SJSA1 (cell line): ENCODE results near the gene MYBL2. TPM values are rescaled to one million over a fixed set of nuclear protein-coding genes. Genes with fewer than 3 reads are reported as not detected.

Experiments used
- DNase-seq, 2 experiments: peaks; one replicate each; pipeline ENCODE4 v3.0.0-alpha.2; 2015 to 2020; ENCODE audit warnings: low spot score in 2 of 2, low read depth in 1 of 2
- H3K27ac ChIP-seq: fragments of 250-450 bp; sonication (Bioruptor Pico); 2 replicates; pipeline ENCODE4 v1.5.1; 2020; ENCODE audit warnings: mild to moderate bottlenecking, moderate library complexity
- H3K27me3 ChIP-seq: fragments of 250-450 bp; sonication (Bioruptor Pico); replicated peaks from 2 replicates; pipeline ENCODE4 v1.5.1; 2020; ENCODE audit warnings: mild to moderate bottlenecking, moderate library complexity
- H3K36me3 ChIP-seq: fragments of 250-450 bp; sonication (Bioruptor Pico); 2 replicates; pipeline ENCODE4 v1.5.1; 2020; ENCODE audit warnings: mild to moderate bottlenecking
- H3K4me1 ChIP-seq: fragments of 250-450 bp; sonication (Bioruptor Pico); replicated peaks from 2 replicates; pipeline ENCODE4 v1.6.1; 2021; ENCODE audit warnings: mild to moderate bottlenecking
- H3K4me3 ChIP-seq: fragments of 250-450 bp; sonication (Bioruptor Pico); 2 replicates; pipeline ENCODE4 v1.5.1; 2020; ENCODE audit warnings: mild to moderate bottlenecking
- H3K9me3 ChIP-seq: fragments of 250-450 bp; sonication (Bioruptor Pico); replicated peaks from 2 replicates; pipeline ENCODE4 v1.5.1; 2020; ENCODE audit warnings: mild to moderate bottlenecking
- total RNA-seq: library from RNA; depleted of rRNA; stranded (reverse); fragments of >200 nt; shearing (Covaris generic); gene quantifications from 2 replicates; pipeline ENCODE4 v1.2.3, GENCODE V29; 2014

Gene MYBL2
- total RNA-seq, 1 experiment from 2014 or later: 80.8 TPM

DNA sequence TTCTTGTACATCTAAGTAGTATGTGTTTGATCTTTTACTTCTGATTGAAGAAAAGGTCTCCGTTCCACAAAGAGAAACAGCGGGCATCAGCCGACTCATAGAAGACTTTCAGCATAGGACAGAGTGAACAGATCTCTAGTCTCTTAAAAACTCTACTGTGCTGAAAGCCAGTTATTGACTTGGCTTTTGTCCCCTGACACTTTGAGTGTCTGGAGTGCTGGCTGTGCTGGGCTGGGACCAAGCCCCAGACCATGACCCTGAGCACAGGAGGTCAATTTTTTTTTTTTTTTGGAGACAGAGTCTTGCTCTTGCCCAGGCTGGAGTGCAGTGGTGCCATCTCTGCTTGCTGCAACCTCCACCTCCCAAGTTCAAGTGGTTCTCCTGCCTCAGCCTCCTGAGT is 27.8 kb downstream of the MYBL2 start:
- Histone ChIP-seq H3K36me3 (peaks cover 49% of the 10 kb centered on the region), H3K9me3 (no peaks in the 10 kb centered on the region), H3K4me3 (no peak overlapping the region), H3K4me1 (no peaks in the 10 kb centered on the region), H3K27ac (no peak overlapping the region), H3K27me3 (no peaks in the 10 kb centered on the region)
- DNase-seq: no peak

DNA sequence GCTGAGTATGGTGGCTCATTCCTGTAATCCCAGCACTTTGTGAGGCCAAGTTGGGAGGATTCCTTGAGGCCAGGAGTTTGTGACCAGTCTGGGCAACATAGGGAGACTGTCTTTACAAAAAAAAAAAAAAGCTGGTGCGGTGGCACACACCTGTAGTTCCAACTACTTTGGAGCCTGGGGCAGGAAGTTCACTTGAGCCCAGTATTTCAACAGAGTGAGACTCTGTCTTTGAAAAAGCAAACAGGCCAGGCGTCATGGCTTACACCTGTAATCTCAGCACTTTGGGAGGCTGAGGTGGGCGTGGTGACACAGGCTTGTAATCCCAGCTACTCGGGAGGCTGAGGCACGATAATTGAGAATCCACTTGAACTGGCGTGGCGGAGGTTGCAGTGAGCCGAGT is 28.7 kb downstream of the MYBL2 start:
- Histone ChIP-seq H3K9me3 (no peaks in the 10 kb centered on the region), H3K27me3 (no peaks in the 10 kb centered on the region), H3K27ac (no peak overlapping the region), H3K36me3 (peaks cover 57% of the 10 kb centered on the region), H3K4me3 (no peak overlapping the region), H3K4me1 (no peaks in the 10 kb centered on the region)
- no peak for DNase-seq

DNA sequence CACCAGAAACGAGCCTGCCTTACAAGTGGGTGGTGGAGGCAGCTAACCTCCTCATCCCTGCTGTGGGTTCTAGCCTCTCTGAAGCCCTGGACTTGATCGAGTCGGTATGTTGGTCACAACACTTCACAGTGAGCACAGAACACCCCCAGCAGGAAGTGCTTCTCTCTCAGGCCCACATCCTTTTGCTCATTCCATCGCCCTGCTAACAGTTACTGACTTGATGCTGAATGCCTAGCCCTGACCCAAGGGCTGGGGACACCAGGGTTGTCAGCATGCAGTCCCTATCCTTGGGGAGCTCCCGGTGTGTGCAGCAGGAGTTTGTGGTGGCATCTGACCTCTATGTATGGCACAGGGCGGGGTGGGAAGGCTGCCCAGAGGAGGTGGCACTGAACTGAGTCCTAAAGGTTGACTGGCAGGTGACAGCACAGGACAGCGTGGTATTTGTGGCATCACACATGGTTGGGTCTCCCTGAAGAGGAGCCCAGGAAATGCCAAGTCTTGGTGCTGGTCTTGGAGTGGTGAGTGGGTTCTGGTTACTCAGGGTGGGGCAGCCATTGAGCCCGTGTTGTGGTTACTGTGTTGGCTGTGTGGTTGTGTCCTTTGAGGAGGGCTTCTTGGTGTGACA is 33.1 kb downstream of the MYBL2 start:
- H3K4me3 ChIP-seq: no peak overlapping the region
- H3K9me3 ChIP-seq: no peaks in the 10 kb centered on the region
- no peak overlapping the region for H3K27ac ChIP-seq
- H3K36me3 ChIP-seq: peaks cover 65% of the 10 kb centered on the region
- H3K4me1 ChIP-seq: no peaks in the 10 kb centered on the region
- no peaks in the 10 kb centered on the region for H3K27me3 ChIP-seq
- DNase-seq: no peak

DNA sequence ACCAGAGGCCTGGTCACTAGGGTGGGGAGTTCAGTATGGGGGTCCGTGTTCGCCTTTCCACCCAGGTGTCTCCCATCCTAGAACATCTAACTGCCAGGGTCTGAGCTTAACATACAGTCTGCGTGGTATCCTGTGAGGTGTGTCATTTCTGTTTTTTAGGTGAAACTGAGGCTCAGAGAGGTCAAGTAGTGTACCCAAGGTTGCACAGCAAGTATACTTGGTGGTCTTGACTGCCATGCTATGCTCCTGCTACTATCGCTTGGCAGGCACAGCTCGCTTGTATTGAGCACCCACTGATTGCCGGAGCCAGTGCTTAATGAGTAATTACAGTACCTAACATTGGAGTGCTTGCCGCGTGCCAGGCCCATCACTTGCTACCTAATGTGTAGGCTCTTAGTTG is 33.7 kb downstream of the MYBL2 start:
- Histone ChIP-seq H3K27me3 (no peaks in the 10 kb centered on the region), H3K9me3 (no peaks in the 10 kb centered on the region), H3K27ac (no peak overlapping the region), H3K36me3 (peaks cover 69% of the 10 kb centered on the region), H3K4me1 (no peaks in the 10 kb centered on the region), H3K4me3 (no peak overlapping the region)
- no peak for DNase-seq

DNA sequence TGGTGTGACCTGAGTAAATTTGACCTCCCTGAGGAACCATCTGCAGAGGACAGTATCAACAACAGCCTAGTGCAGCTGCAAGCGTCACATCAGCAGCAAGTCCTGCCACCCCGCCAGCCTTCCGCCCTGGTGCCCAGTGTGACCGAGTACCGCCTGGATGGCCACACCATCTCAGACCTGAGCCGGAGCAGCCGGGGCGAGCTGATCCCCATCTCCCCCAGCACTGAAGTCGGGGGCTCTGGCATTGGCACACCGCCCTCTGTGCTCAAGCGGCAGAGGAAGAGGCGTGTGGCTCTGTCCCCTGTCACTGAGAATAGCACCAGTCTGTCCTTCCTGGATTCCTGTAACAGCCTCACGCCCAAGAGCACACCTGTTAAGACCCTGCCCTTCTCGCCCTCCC is 35.6 kb downstream of the MYBL2 start:
- H3K36me3 ChIP-seq: peaks cover 71% of the 10 kb centered on the region
- H3K9me3 ChIP-seq: no peaks in the 10 kb centered on the region
- H3K27ac ChIP-seq: no peak overlapping the region
- no peak overlapping the region for H3K4me3 ChIP-seq
- no peak for DNase-seq
- H3K4me1 ChIP-seq: no peaks in the 10 kb centered on the region
- H3K27me3 ChIP-seq: no peaks in the 10 kb centered on the region

DNA sequence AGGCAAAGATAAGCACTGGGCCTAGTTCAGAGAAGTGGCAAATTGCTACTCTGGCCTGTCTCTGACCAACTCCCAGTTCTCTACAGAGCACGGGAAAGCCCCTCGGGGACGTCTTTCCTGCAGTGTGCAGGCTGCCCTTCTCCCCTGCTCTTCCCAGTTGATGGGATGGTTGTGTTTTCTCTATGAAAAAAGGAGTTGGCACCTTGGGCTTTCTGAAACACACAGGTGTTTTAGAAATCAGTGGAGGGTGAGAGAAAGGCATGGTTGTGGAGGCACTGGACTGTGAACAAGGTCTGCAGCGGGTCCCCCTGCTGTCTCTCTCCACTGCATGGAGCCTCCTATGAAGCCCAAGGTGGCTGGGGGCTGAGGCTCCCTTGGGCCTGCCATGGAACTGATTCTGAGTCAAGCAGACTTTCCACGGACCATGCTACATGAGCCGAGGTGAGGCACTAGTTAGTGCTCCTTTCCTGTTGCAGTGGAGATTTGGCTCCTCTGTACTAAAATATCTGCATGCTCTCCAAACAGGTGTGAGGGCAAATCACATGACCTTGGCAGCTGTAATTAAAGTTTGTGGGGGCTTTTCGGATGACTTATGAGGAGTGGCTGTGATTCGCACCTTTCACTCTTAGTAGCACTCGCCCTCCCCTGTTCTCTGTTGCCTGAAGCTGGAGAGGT is 43.6 kb downstream of the MYBL2 start:
- DNase-seq: no peak
- peaks cover 59% of the 10 kb centered on the region for H3K36me3 ChIP-seq
- no peaks in the 10 kb centered on the region for H3K27me3 ChIP-seq
- H3K9me3 ChIP-seq: no peaks in the 10 kb centered on the region
- no peak overlapping the region for H3K4me3 ChIP-seq
- no peaks in the 10 kb centered on the region for H3K4me1 ChIP-seq
- H3K27ac ChIP-seq: no peak overlapping the region

DNA sequence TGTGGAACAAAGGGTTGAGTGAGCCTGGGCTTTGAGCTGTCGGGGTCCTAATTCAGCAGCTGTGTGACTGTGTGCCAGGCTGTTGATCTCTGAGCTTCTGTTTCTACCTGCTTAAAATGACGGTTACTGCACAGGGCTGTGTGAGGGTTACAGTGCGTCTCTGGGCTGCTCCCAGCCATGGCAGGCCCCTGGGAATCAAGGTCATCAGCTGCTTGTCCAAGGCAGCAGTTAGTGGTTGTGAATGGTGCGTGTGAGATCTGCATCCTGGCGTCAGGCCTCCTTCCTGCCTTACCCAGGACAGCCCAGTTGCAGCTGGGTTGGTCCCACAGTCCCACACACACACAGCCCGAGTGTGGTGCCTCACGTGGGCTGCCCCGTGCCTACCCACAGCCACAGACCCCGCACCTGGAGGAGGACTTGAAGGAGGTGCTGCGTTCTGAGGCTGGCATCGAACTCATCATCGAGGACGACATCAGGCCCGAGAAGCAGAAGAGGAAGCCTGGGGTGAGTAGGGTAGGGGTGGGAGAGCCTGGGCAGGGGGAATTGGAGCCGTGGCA is 44.3 kb downstream of the MYBL2 start:
- no peak for DNase-seq
- Histone ChIP-seq H3K9me3 (no peaks in the 10 kb centered on the region), H3K27me3 (no peaks in the 10 kb centered on the region), H3K4me1 (no peaks in the 10 kb centered on the region), H3K36me3 (peaks cover 60% of the 10 kb centered on the region), H3K27ac (no peak overlapping the region), H3K4me3 (no peak overlapping the region)

DNA sequence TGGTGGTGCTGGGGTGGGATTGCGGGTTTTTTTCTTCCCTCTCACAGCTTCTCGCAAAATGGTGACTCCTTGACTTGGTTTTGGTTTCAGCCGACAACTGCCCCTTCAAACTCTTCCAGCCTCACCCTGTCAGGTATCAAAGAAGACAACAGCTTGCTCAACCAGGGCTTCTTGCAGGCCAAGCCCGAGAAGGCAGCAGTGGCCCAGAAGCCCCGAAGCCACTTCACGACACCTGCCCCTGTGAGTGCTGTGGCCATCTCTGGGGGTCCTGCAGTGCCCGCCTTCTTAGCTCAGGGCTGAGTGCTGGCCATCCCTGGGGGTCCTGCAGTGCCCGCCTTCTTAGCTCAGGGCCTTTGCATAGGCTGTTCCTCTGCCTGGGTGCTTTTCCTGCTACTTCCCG is 48.1 kb downstream of the MYBL2 start:
- H3K27me3 ChIP-seq: no peaks in the 10 kb centered on the region
- peaks cover 33% of the 10 kb centered on the region for H3K36me3 ChIP-seq
- DNase-seq: no peak
- H3K4me3 ChIP-seq: no peak overlapping the region
- no peak overlapping the region for H3K27ac ChIP-seq
- no peaks in the 10 kb centered on the region for H3K9me3 ChIP-seq
- H3K4me1 ChIP-seq: no peaks in the 10 kb centered on the region

DNA sequence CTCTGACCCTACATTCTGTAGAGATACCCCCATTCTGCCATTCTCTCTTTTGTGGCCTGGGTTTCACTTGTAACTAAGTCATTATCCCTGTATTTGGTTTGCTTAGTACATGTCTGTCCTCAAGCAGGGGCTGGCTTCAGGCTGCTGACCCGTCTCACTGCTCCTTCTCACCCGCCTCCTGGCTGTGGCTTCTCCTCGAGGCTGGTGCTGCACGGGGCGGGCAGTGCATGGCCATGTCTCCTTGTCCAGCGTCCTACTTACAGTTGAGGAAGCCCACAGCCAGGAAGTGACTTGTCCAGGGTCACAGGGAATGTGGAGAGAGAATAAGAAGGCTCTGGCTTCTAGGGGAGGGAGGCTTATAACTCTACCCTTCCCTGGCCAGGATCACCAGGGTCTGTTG is 48.6 kb downstream of the MYBL2 start:
- Histone ChIP-seq H3K36me3 (peaks cover 28% of the 10 kb centered on the region), H3K4me3 (no peak overlapping the region)

DNA sequence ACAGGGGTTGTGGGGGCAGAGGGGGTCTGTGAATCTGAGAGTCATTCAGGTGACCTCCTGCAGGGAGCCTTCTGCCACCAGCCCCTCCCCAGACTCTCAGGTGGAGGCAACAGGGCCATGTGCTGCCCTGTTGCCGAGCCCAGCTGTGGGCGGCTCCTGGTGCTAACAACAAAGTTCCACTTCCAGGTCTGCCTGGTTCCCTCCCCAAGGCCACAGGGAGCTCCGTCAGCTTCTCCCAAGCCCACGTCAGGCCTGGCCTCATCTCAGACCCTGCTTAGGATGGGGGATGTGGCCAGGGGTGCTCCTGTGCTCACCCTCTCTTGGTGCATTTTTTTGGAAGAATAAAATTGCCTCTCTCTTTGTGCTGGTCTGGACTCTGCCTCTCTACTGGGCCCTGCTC is 49.2 kb downstream of the MYBL2 start:
- Histone ChIP-seq H3K36me3 (peaks cover 22% of the 10 kb centered on the region), H3K9me3 (no peaks in the 10 kb centered on the region), H3K4me1 (peaks cover 5% of the 10 kb centered on the region), H3K27ac (no peak overlapping the region), H3K4me3 (no peak overlapping the region), H3K27me3 (no peaks in the 10 kb centered on the region)
- DNase-seq: no peak

More for the DNA sequence above, 48.6 kb downstream of the MYBL2 start:
- Histone ChIP-seq H3K27ac (no peak overlapping the region), H3K27me3 (no peaks in the 10 kb centered on the region), H3K9me3 (no peaks in the 10 kb centered on the region), H3K4me1 (no peaks in the 10 kb centered on the region)
- DNase-seq: no peak

DNA sequence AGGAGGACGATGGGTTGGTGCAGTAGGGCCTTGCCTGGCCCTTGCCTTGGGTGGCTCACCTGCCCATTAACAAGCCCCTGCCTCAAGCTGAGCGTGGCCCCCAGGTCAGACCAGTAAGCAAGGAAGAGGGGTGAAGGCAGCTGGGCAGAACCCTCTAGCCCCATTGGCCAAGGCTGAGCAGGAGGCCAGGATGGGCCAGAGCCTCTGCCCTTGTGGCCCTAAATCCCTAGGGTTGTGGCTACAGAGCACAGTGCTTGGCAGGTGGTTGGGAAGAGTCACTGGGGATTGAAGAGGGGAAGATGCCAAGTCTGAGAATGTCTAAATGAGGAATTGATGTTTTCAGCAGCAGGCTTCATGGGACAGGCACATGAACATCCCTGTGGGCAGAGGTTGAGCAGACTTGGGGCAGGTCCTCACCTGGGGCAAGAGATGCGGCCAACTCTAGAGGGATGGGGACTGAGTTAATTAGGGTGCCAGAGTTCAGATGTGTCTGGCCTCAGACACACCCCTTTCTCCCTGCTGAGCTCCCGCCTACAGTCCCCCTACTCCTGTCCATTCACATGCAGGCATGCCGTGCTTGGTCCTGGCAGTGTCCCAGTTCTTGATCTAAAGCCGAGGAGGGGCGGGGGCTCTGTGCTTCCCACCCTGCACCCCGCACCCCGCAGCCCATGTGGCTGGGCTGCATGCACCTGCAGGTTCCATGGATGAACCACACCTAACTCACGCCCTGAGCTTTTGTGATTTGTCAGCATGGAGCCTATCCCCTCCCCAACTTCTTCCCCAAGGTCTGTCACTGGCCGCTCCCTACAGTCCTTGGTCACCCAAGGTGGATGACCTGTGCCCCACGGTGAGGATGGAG is 50.1 kb downstream of the MYBL2 start:
- H3K36me3 ChIP-seq: peaks cover 21% of the 10 kb centered on the region
- no peaks in the 10 kb centered on the region for H3K27me3 ChIP-seq
- H3K4me3 ChIP-seq: no peak overlapping the region
- no peaks in the 10 kb centered on the region for H3K9me3 ChIP-seq
- H3K27ac ChIP-seq: no peak overlapping the region
- H3K4me1 ChIP-seq: peaks cover 10% of the 10 kb centered on the region
- DNase-seq: no peak

DNA sequence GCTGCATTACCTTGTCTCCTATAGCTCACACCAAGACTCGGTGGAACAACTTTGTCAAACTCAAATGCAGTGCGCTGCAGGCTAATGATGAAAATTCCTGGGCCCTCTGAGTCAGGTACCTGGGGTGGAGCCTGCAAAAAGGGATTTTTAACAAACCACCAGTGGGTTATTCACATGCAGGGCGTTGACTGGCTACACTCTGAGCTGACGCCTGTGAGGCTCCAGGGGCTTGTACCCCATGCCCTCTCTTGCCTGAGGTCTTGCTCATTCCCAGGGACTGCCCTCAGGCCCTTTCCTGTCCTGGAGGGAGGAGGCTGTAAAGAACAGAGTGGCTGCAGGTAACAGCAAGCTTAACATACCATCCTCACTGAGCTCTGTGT is 50.7 kb downstream of the MYBL2 start:
- DNase-seq: no peak
- no peak overlapping the region for H3K27ac ChIP-seq
- peaks cover 21% of the 10 kb centered on the region for H3K36me3 ChIP-seq
- H3K27me3 ChIP-seq: no peaks in the 10 kb centered on the region
- peaks cover 10% of the 10 kb centered on the region for H3K4me1 ChIP-seq
- no peaks in the 10 kb centered on the region for H3K9me3 ChIP-seq
- H3K4me3 ChIP-seq: no peak overlapping the region

DNA sequence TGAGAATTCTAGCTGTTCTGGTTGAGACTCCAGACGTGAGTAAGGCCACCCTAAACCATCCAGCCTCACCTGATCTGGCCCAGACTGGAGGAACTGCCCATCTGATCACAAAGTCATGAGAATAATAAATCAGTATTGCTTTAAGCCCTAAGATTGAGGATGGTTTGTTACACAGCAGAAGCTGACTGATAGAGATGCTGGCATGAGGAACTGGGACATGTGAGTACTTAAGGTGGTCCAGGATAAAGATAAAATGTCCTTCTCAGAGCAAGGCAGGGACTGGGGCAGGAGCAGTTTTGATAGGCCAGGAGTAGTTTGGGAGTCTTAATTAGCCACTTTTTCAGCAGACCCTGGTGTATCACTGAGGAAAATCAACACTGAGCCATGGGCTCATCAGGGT is 53.1 kb downstream of the MYBL2 start:
- no peak overlapping the region for H3K27ac ChIP-seq
- H3K36me3 ChIP-seq: peaks cover 13% of the 10 kb centered on the region

DNA sequence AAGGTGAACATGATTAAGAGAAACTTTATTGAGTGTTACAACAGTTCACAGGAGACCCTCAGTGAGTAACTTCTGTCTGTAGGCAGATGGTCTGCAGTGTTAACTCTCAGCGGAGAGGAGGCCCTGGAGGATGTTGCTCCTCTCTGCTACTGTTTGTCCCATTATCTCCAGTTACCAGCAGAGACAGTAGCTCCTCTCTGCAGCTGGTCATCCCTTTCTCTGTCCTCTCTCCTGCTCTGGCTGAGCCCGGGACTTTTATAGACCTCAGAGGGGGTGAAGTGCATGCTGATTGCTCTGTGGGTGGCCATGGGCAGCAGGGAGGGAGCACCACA is 54.1 kb downstream of the MYBL2 start:
- DNase-seq: peak; percentile 46 to 59
- Histone ChIP-seq H3K9me3 (no peaks in the 10 kb centered on the region), H3K27me3 (no peaks in the 10 kb centered on the region), H3K36me3 (peaks cover 3% of the 10 kb centered on the region; the same call in 1 of the 2 replicates), H3K27ac (no peak overlapping the region), H3K4me3 (no peak overlapping the region), H3K4me1 (peaks cover 10% of the 10 kb centered on the region)

More for the DNA sequence above, 53.1 kb downstream of the MYBL2 start:
- Histone ChIP-seq H3K4me3 (no peak overlapping the region), H3K27me3 (no peaks in the 10 kb centered on the region), H3K4me1 (peaks cover 10% of the 10 kb centered on the region), H3K9me3 (no peaks in the 10 kb centered on the region)
- DNase-seq: no peak
